ENCODE measurements around the gene S100A11.

Gene S100A11

DNA sequence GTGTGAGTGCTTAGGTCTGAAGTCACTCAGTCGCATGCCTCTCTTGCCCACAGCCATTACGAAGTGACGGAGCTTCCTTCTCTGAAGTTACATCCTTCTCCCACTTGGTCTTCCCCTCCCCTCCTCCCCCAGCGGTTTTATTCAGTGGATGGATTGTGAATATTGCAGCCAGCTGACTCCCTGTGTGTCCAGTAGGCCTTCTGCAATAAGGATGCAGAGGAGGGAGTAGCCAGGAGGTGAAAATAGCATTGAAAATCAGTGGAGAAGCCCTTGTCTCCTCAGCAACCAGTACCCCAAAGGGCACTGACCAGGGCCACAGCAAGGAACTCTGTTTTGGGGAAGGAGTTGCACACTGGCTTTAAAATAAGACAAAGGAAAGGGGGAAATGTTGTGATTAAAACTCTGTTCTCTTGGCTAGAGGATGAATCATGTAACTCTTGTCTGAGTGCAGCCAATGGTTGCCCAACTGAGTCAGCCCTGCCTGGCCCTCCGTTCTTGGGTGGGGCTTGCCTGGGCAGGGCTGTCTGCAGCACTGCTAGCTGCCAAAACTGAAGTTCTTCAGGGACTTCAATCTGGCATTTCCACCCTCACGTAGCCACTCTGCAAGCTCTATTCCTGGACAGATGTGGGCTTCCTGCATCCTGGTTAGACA, 47.5 kb downstream of the S100A11 start:
- Histone ChIP-seq H3K36me3 (no peaks in the 10 kb centered on the region), H3K27ac (no peak overlapping the region), H3K4me3 (ENCODE audit: low read depth, low read length) (no peak overlapping the region), H3K27me3 (ENCODE audit: insufficient read depth, low read depth, severe bottlenecking) (peaks cover 100% of the 10 kb centered on the region), H3K9me3 (ENCODE audit: severe bottlenecking) (peaks cover 29% of the 10 kb centered on the region)
- DNase-seq: no peak
- TF ChIP-seq, protein P1, sequence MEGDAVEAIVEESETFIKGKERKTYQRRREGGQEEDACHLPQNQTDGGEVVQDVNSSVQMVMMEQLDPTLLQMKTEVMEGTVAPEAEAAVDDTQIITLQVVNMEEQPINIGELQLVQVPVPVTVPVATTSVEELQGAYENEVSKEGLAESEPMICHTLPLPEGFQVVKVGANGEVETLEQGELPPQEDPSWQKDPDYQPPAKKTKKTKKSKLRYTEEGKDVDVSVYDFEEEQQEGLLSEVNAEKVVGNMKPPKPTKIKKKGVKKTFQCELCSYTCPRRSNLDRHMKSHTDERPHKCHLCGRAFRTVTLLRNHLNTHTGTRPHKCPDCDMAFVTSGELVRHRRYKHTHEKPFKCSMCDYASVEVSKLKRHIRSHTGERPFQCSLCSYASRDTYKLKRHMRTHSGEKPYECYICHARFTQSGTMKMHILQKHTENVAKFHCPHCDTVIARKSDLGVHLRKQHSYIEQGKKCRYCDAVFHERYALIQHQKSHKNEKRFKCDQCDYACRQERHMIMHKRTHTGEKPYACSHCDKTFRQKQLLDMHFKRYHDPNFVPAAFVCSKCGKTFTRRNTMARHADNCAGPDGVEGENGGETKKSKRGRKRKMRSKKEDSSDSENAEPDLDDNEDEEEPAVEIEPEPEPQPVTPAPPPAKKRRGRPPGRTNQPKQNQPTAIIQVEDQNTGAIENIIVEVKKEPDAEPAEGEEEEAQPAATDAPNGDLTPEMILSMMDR (IDR thresholded peaks at IDR 0.05; ENCODE audit: low read depth, low read length): no peak

DNA sequence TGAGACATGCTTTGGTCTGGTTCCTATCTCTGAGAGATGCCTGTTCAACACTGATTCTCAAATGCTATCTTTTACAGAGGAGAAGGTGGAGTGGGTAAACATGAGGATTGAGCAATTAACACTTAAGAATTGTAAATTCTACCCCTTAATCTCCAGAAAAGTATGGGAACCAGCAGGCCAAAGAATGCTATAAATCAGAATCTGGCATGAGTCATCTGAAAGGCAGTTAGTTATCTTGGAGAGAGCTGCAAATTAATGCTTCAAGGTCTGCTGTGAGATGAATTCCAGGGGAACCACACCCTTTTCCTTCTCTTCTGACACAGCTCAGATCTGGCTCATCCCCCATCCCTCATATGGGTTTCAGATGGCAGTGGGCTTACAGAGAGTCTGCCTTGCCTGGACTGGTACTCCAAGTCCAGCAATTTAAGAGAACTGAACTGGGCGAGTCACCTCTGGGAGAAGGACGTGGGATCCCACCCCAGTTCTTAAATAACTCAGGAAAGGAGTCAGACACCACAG, 48.3 kb downstream of the S100A11 start:
- TF ChIP-seq, protein P1 (IDR thresholded peaks at IDR 0.05; ENCODE audit: low read depth, low read length): no peak
- H3K4me3 ChIP-seq (ENCODE audit: low read depth, low read length): no peak overlapping the region
- no peak overlapping the region for H3K27ac ChIP-seq
- no peak for DNase-seq
- H3K36me3 ChIP-seq: no peaks in the 10 kb centered on the region
- H3K27me3 ChIP-seq (ENCODE audit: insufficient read depth, low read depth, severe bottlenecking): peaks cover 100% of the 10 kb centered on the region
- peaks cover 21% of the 10 kb centered on the region for H3K9me3 ChIP-seq (ENCODE audit: severe bottlenecking)

DNA sequence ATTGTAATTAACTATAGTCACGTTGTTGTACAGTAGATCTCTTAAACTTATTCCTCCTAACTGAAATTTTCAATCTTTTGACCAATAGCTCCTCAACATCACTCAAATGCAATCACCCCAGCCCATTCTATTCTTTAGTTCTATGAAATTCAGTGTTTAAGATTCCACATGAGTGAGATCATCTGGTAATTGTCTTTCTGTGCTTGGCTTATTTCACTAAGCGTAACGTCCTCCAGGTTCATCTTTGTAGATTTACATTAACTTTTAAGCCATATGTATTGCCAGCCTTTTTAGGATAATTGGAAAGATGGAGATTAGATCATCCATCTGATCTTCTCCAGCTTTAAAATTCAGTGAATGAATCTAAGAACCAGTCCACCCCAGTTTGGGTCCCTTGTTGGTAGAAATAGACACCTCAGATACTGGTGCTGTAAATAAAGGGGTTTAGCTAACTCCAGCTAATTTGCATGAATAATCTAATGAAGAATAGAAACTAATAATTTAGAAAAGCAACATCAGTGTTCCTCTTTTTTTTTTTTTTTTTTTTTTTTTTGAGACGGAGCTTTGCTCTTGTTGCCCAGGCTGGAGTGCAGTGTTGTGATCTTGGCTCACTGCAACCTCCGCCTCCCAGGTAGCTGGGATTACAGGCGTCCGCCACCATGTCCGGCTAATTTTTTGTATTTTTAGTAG, 50.2 kb downstream of the S100A11 start:
- DNase-seq: no peak

DNA sequence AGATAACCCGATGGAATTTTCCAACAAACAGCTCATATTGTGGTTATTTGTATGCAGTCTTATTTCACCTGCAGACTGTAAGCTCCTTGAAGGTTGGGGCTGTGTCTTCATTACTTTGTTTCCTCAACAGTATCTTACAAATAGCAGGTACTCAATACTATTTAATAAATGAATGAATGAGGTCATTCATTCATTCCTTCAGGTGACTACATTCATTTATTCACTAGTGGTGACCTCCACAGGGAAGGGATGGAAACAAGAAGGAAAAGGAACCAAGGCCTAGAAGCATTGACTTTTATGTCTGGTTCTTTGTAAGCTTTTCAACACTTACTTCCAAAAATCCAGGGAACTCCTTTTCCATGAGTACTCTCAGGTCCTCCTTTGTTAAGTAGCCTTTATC, 51.0 kb downstream of the S100A11 start:
- TF ChIP-seq, protein P1 (IDR thresholded peaks at IDR 0.05; ENCODE audit: low read depth, low read length): no peak
- H3K36me3 ChIP-seq: no peaks in the 10 kb centered on the region

More for the DNA sequence above, 50.2 kb downstream of the S100A11 start:
- TF ChIP-seq, protein P1 (IDR thresholded peaks at IDR 0.05; ENCODE audit: low read depth, low read length): no peak
- peaks cover 8% of the 10 kb centered on the region for H3K9me3 ChIP-seq (ENCODE audit: severe bottlenecking)
- H3K27ac ChIP-seq: no peak overlapping the region
- no peaks in the 10 kb centered on the region for H3K36me3 ChIP-seq
- no peak overlapping the region for H3K4me3 ChIP-seq (ENCODE audit: low read depth, low read length)
- H3K27me3 ChIP-seq (ENCODE audit: insufficient read depth, low read depth, severe bottlenecking): peaks cover 100% of the 10 kb centered on the region

DNA sequence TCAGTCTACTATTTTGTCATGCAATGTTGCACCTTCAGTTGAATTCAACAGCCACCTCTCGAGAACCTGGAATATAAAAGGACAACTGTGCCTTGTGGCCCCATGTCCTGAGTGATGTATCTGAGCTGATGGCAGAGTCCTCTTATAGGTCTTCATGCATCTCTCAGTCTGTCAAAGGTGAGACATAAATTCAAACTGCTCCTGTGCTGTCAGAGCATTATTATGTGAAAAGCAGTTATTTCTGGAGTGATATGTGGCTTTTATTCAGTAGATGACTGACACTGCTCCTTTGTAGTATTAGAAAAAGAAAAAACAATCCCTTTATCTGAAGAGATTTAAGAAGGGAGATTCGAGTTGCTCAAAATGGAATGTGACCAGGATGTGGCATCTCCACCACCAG, 51.5 kb downstream of the S100A11 start:
- Histone ChIP-seq H3K27me3 (ENCODE audit: insufficient read depth, low read depth, severe bottlenecking) (peaks cover 100% of the 10 kb centered on the region), H3K9me3 (ENCODE audit: severe bottlenecking) (peaks cover 8% of the 10 kb centered on the region), H3K36me3 (no peaks in the 10 kb centered on the region), H3K4me3 (ENCODE audit: low read depth, low read length) (no peak overlapping the region), H3K27ac (no peak overlapping the region)
- TF ChIP-seq, protein P1 (IDR thresholded peaks at IDR 0.05; ENCODE audit: low read depth, low read length): no peak
- no peak for DNase-seq

More for the DNA sequence above, 51.0 kb downstream of the S100A11 start:
- H3K27me3 ChIP-seq (ENCODE audit: insufficient read depth, low read depth, severe bottlenecking): peaks cover 100% of the 10 kb centered on the region
- no peak overlapping the region for H3K4me3 ChIP-seq (ENCODE audit: low read depth, low read length)
- no peak for DNase-seq
- H3K9me3 ChIP-seq (ENCODE audit: severe bottlenecking): peaks cover 8% of the 10 kb centered on the region
- no peak overlapping the region for H3K27ac ChIP-seq
